HUES6 (cell line): ENCODE data around the gene WIPI1.
"Not testable (repeated sequence)": the region's sequence is repeated elsewhere in the genome, so short reads cannot be mapped to it uniquely, and the experiment has no call there.

Experiments used
- H3K27ac ChIP-seq: 2 replicates; pipeline ENCODE4 v1.7.0; 2013; ENCODE audit warnings: low read depth, mild to moderate bottlenecking, low read length, inconsistent platforms
- H3K27me3 ChIP-seq: 2 replicates; pipeline ENCODE4 v1.6.1; 2013; ENCODE audit warnings: low read length; ENCODE audit not compliant: control insufficient read depth, insufficient read depth
- H3K36me3 ChIP-seq: 2 replicates; pipeline ENCODE4 v1.6.1; 2013; ENCODE audit warnings: low read length; ENCODE audit not compliant: control insufficient read depth, insufficient read depth
- H3K4me1 ChIP-seq: 2 replicates; pipeline ENCODE4 v1.6.1; 2013; ENCODE audit warnings: low read length; ENCODE audit not compliant: control insufficient read depth, insufficient read depth
- H3K4me3 ChIP-seq: 2 replicates; pipeline ENCODE4 v1.5.1; 2013; ENCODE audit warnings: low read depth, low read length
- H3K9ac ChIP-seq: one replicate; pipeline ENCODE4 v1.6.1; 2013; ENCODE audit warnings: mild to moderate bottlenecking, low read length
- H3K9me3 ChIP-seq: 2 replicates; pipeline ENCODE4 v1.6.1; 2013; ENCODE audit warnings: low read depth, low read length; ENCODE audit not compliant: control insufficient read depth, insufficient read depth

Gene WIPI1

DNA sequence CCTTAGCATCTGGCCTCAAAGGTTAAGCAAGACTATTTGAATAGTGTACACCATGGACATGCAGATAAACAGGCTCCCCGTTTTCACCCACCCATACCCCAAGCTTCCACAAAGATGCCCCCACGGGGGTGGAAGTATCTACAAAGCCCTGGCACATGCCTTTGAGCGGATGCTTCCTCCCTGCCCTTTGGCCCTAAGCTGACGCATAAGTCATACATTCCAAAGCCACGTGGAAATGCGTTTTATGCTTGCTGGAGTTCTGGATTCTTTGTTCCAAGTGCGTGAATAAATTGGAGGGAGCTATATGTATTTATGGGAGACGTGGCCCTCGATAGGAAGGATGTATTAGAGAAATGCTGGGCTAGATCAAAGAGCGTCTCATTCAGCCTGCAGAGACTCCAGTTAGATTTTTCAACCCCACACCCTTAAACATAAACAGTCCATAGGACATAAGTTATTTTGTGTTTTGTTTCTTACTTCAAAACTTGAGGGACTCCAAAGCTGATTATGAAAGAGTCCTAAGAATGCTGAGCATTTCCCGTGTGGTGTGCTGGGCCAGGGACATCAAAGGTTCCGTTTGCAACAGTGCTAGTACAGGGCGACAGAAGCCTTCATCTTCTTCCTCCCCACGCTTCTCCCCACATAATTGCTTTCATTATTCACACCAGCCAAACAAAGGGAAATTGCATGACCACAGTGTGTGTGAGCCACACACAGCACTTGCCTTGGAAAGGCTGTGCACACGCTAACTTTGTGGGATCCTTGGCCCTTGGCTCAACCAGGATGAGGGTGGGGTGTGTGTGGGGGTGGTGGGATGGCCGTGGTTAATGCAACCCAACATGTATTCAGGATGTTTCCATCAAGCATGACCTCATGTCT lies 73.6 kb downstream of the WIPI1 start:
- no peak overlapping the region for H3K4me3 ChIP-seq

DNA sequence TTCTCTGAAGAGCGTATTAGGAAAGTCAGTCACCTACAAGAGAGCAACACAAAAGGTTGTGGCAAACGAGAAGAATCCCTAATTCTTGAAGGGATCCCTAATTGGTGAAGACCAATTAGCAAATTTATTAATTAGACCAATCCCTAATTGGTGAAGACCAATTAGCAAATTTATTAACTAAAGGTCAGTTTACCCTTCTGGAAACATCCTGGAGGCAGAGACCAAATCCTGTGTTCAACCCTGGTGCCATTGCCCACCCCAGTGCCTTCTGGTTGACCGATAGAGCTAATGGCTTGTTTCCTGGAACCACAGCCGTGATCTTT lies 74.2 kb downstream of the WIPI1 start:
- Histone ChIP-seq H3K27me3 (no peaks in the 10 kb centered on the region), H3K9me3 (no peaks in the 10 kb centered on the region), H3K4me3 (no peak overlapping the region), H3K36me3 (no peaks in the 10 kb centered on the region), H3K27ac (no peak overlapping the region), H3K9ac (no peak overlapping the region), H3K4me1 (peaks cover 12% of the 10 kb centered on the region)

More for the DNA sequence above, 73.6 kb downstream of the WIPI1 start:
- Histone ChIP-seq H3K27me3 (no peaks in the 10 kb centered on the region), H3K9ac (no peak overlapping the region), H3K36me3 (no peaks in the 10 kb centered on the region), H3K9me3 (no peaks in the 10 kb centered on the region), H3K4me1 (peaks cover 6% of the 10 kb centered on the region; the same call in 1 of the 2 replicates), H3K27ac (no peak overlapping the region)

GRCh38 chr17:68382582-68383085 lies 74.7 kb downstream of the WIPI1 start:
- no peaks in the 10 kb centered on the region for H3K27me3 ChIP-seq
- no peak overlapping the region for H3K27ac ChIP-seq
- no peak overlapping the region for H3K4me3 ChIP-seq
- H3K36me3 ChIP-seq, result no peaks in the 10 kb centered on the region
- H3K4me1 ChIP-seq, result peaks cover 17% of the 10 kb centered on the region
- no peaks in the 10 kb centered on the region for H3K9me3 ChIP-seq
- H3K9ac ChIP-seq, result no peak overlapping the region

- H3K27me3 ChIP-seq, result no peaks in the 10 kb centered on the region
- H3K27ac ChIP-seq, result no peak overlapping the region
- peaks cover 23% of the 10 kb centered on the region for H3K4me1 ChIP-seq
- no peaks in the 10 kb centered on the region for H3K36me3 ChIP-seq
- no peak overlapping the region for H3K9ac ChIP-seq
- no peak overlapping the region for H3K4me3 ChIP-seq
- no peaks in the 10 kb centered on the region for H3K9me3 ChIP-seq
Measured at GRCh38 chr17:68381076-68381900, 76.0 kb downstream of the WIPI1 start.

GRCh38 chr17:68379692-68380677 lies 77.3 kb downstream of the WIPI1 start:
- H3K27me3 ChIP-seq, result no peaks in the 10 kb centered on the region
- H3K4me3 ChIP-seq, result no peak overlapping the region
- no peak overlapping the region for H3K9ac ChIP-seq
- H3K9me3 ChIP-seq, result no peaks in the 10 kb centered on the region
- no peaks in the 10 kb centered on the region for H3K36me3 ChIP-seq
- peaks cover 23% of the 10 kb centered on the region for H3K4me1 ChIP-seq
- H3K27ac ChIP-seq, result no peak overlapping the region

DNA sequence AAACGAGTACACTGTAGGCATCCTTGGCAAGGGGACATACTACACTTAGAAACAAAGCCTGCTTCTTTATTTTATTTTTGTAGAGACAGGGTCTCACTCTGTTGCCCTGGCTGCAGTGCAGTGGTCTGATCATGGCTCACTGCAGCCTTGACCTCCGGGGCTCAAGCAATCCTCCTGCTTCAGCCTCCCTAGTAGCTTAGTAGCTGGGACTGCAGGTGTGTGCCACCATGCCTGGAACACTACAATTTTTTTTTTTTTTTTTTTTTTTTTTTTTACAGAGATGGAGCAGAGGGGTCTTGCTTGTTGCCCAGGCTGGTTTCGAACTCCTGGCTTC lies 78.2 kb downstream of the WIPI1 start:
- Histone ChIP-seq H3K9ac (no peak overlapping the region), H3K27me3 (no peaks in the 10 kb centered on the region), H3K4me1 (peaks cover 23% of the 10 kb centered on the region), H3K36me3 (no peaks in the 10 kb centered on the region), H3K9me3 (no peaks in the 10 kb centered on the region), H3K4me3 (no peak overlapping the region), H3K27ac (no peak overlapping the region)

DNA sequence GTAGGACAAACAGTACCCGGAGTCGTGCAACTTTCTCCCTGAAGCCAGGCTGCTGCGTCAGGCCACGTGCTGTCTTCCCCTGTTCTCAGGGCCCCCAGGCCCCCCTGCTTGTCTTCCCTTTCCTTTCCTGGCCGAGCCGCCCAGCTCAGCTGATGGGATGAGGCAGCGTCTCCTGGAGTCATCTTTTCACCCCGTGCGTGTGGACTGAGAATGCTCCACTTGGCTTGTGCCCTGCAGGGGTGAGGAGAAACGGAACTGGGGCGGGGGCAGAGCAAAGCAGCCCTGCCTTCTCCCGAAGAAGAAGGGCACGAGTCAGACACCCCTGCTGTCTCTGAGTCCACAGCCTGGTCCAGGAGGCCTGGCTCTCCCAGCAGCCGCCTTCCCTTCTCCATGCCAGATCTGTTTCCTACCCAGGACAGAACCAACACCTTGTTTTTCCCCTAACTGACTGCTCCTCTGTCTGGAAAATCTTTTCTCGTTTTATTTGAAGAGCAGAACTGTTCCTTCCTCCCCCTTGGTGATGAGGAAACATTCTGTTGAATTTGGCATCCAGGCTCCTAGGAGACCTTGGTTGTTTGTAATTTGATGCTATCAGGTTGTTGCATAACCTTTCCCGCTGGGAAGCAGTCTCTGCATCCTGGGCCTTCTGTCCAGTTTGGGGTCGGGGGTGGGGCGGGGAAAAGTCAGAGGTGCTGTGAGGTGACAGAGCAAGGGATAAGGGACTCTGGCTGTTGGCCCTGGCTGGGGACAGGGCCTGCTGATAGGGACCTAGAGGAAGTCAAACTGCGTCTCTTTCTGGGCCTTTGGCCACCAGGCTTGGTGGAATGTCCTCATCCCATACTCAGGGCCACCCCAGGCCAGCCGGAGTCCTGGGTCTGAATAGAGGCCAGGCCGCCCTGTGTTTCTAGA lies 78.8 kb downstream of the WIPI1 start:
- no peak overlapping the region for H3K27ac ChIP-seq
- no peaks in the 10 kb centered on the region for H3K27me3 ChIP-seq
- H3K9me3 ChIP-seq, result no peaks in the 10 kb centered on the region
- no peaks in the 10 kb centered on the region for H3K36me3 ChIP-seq
- H3K4me3 ChIP-seq, result no peak overlapping the region
- H3K4me1 ChIP-seq, result peaks cover 23% of the 10 kb centered on the region
- H3K9ac ChIP-seq, result peak overlapping the region; percentile 39

DNA sequence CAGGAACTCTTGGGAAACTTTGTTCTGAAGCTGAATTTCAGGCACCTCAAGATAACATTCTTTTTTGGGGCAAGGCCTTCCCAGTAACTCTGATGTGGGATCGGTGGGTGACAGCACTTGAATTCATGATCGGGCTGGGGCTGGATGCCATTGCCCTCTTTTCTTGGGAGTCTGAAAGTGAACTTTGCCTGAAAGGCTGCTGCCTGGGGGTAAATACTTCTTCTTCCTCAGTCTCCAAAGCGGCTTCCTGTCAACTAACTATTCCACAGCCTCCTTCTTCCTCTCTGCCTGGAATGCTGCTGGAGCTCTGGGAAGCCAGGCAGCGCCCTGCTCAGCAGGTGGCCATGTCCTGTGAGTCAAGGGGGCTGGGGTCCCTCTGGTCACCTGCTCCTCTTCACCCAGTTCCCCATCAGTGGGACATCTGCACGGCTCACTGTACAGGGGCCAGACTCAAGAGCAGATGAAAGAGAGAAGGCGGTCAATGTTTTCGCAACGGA lies 79.5 kb downstream of the WIPI1 start:
- H3K4me3 ChIP-seq, result no peak overlapping the region
- peak overlapping the region; percentile 39 for H3K9ac ChIP-seq

DNA sequence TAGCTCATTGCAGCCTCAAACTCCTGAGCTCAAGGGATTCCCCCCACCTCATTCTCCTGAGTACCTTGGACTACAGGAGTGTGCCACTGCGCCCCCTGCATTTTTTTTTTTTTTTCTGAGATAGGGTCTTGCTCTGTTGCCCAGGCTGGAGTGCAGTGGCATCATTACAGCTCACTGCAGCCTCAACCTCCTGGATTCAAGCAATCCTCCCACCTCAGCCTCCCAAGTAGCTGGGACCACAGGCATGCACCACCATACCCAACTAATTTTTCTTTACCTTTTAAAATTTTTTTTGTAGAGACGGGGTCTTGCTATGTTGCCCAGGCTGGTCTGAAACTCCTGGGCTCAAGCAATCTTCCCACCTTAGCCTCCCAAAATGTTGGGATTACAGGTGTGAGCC lies 81.1 kb downstream of the WIPI1 start:
- not testable (repeated sequence) for H3K36me3 ChIP-seq, H3K9me3 ChIP-seq, H3K27me3 ChIP-seq, H3K9ac ChIP-seq, H3K4me3 ChIP-seq, H3K27ac ChIP-seq
- H3K4me1 ChIP-seq, result peaks cover 23% of the 10 kb centered on the region

More for the DNA sequence above, 79.5 kb downstream of the WIPI1 start:
- Histone ChIP-seq H3K4me1 (peaks cover 23% of the 10 kb centered on the region), H3K27me3 (no peaks in the 10 kb centered on the region), H3K36me3 (no peaks in the 10 kb centered on the region), H3K27ac (no peak overlapping the region), H3K9me3 (no peaks in the 10 kb centered on the region)

- Histone ChIP-seq H3K9ac (no peak overlapping the region), H3K27me3 (no peaks in the 10 kb centered on the region), H3K27ac (no peak overlapping the region), H3K36me3 (no peaks in the 10 kb centered on the region), H3K9me3 (no peaks in the 10 kb centered on the region), H3K4me3 (no peak overlapping the region), H3K4me1 (peaks cover 23% of the 10 kb centered on the region)
Measured at GRCh38 chr17:68375566-68375965, 81.7 kb downstream of the WIPI1 start.
